ENCODE data around the gene GRID2. TPM values are rescaled to one million over a fixed set of nuclear protein-coding genes. Genes with fewer than 3 reads are reported as not detected.

The GRID2 gene
- total RNA-seq, 1 experiment from 2014 or later = not detected

GRCh38 chr4:93346840-93347239 lies 1043.1 kb downstream of the GRID2 start:
- H3K9me3 ChIP-seq = no peaks in the 10 kb centered on the region
- H3K27me3 ChIP-seq (replicated peaks; ENCODE audit: control insufficient read depth, insufficient read depth, low read length) = no peaks in the 10 kb centered on the region
- Mint-ChIP-seq H3K4me1 (ENCODE audit: low read depth, unreplicated experiment) (no peaks in the 10 kb centered on the region), H3K9me3 (ENCODE audit: unreplicated experiment) (no peaks in the 10 kb centered on the region), H3K27me3 (ENCODE audit: insufficient read depth, unreplicated experiment) (no peaks in the 10 kb centered on the region), H3K4me3 (ENCODE audit: unreplicated experiment) (no peak overlapping the region), H3K36me3 (ENCODE audit: insufficient read depth, unreplicated experiment) (no peaks in the 10 kb centered on the region), H3K27ac (ENCODE audit: unreplicated experiment) (no peak overlapping the region)
- DNase-seq = no peak
- H3K4me1 ChIP-seq = no peaks in the 10 kb centered on the region
- intact Hi-C loops (cut with micrococcal nuclease; ENCODE audit: unreplicated experiment) = no loop called here
- ChIA-PET CTCF (no interaction called here), POLR2A (no interaction called here)
- no peak for TF ChIP-seq CTCF (IDR thresholded peaks at IDR 0.05; ENCODE audit: insufficient read depth in 1 of 2, low read depth in 1 of 2, low read length in 1 of 2, severe bottlenecking in 1 of 2, unreplicated experiment in 1 of 2)
- no peaks in the 10 kb centered on the region for H3K36me3 ChIP-seq (ENCODE audit: control insufficient read depth, insufficient read depth, low read length)
- no TSS peak for BruUV-seq (replicated peaks)
- H3K4me3 ChIP-seq (ENCODE audit: low read depth, low read length) = no peak overlapping the region

- no peaks in the 10 kb centered on the region for H3K36me3 ChIP-seq (ENCODE audit: control insufficient read depth, insufficient read depth, low read length)
- no peaks in the 10 kb centered on the region for H3K9me3 ChIP-seq
- no peaks in the 10 kb centered on the region for H3K27me3 ChIP-seq (replicated peaks; ENCODE audit: control insufficient read depth, insufficient read depth, low read length)
- no peaks in the 10 kb centered on the region for H3K4me1 Mint-ChIP-seq (ENCODE audit: low read depth, unreplicated experiment)
- H3K27me3 Mint-ChIP-seq (ENCODE audit: insufficient read depth, unreplicated experiment) = no peaks in the 10 kb centered on the region
- no TSS peak for BruUV-seq (replicated peaks)
- no peaks in the 10 kb centered on the region for H3K4me1 ChIP-seq
- intact Hi-C loops (cut with micrococcal nuclease; ENCODE audit: unreplicated experiment) = no loop called here
- H3K4me3 ChIP-seq (ENCODE audit: low read depth, low read length) = no peak overlapping the region
- ChIA-PET CTCF (no interaction called here), POLR2A (no interaction called here)
- no peak for DNase-seq
- H3K27ac Mint-ChIP-seq (ENCODE audit: unreplicated experiment) = no peak overlapping the region
- H3K9me3 Mint-ChIP-seq (ENCODE audit: unreplicated experiment) = no peaks in the 10 kb centered on the region
- H3K36me3 Mint-ChIP-seq (ENCODE audit: insufficient read depth, unreplicated experiment) = no peaks in the 10 kb centered on the region
- TF ChIP-seq CTCF (IDR thresholded peaks at IDR 0.05; ENCODE audit: insufficient read depth in 1 of 2, low read depth in 1 of 2, low read length in 1 of 2, severe bottlenecking in 1 of 2, unreplicated experiment in 1 of 2) = no peak
- H3K4me3 Mint-ChIP-seq (ENCODE audit: unreplicated experiment) = no peak overlapping the region
Observed at GRCh38 chr4:93348896-93349295, 1045.1 kb downstream of the GRID2 start.

- H3K27me3 Mint-ChIP-seq (ENCODE audit: insufficient read depth, unreplicated experiment) = no peaks in the 10 kb centered on the region
- Histone ChIP-seq H3K36me3 (ENCODE audit: control insufficient read depth, insufficient read depth, low read length) (no peaks in the 10 kb centered on the region), H3K27me3 (replicated peaks; ENCODE audit: control insufficient read depth, insufficient read depth, low read length) (no peaks in the 10 kb centered on the region), H3K9me3 (no peaks in the 10 kb centered on the region), H3K4me3 (ENCODE audit: low read depth, low read length) (no peak overlapping the region), H3K4me1 (no peaks in the 10 kb centered on the region)
- DNase-seq = no peak
- no peak overlapping the region for H3K4me3 Mint-ChIP-seq (ENCODE audit: unreplicated experiment)
- H3K9me3 Mint-ChIP-seq (ENCODE audit: unreplicated experiment) = no peaks in the 10 kb centered on the region
- TF ChIP-seq CTCF (IDR thresholded peaks at IDR 0.05; ENCODE audit: insufficient read depth in 1 of 2, low read depth in 1 of 2, low read length in 1 of 2, severe bottlenecking in 1 of 2, unreplicated experiment in 1 of 2) = no peak
- H3K27ac Mint-ChIP-seq (ENCODE audit: unreplicated experiment) = no peak overlapping the region
- ChIA-PET POLR2A (no interaction called here), CTCF (no interaction called here)
- H3K36me3 Mint-ChIP-seq (ENCODE audit: insufficient read depth, unreplicated experiment) = no peaks in the 10 kb centered on the region
- peaks cover 11% of the 10 kb centered on the region for H3K4me1 Mint-ChIP-seq (ENCODE audit: low read depth, unreplicated experiment)
- intact Hi-C loops (cut with micrococcal nuclease; ENCODE audit: unreplicated experiment) = no loop called here
- BruUV-seq (replicated peaks) = no TSS peak
Observed at GRCh38 chr4:93351846-93352245, 1048.1 kb downstream of the GRID2 start.
